Measurements from ENCODE around the gene TRIM10.

- no peak for TF ChIP-seq CTCF (IDR thresholded peaks at IDR 0.05)
- TF ChIP-seq POLR2A (IDR thresholded peaks at IDR 0.05): no peak
These were observed 10.9 kb upstream of the TRIM10 start for GRCh38 chr6:30171677-30172471.
